GM12874 (cell line): Measurements from ENCODE around the gene PTPRN2.

Experiments used
- TF ChIP-seq, protein P1 (sequence below): IDR thresholded peaks from 2 replicates; pipeline ENCODE4 v1.5.1; 2011; ENCODE audit warnings: low read depth, mild to moderate bottlenecking, control low read depth, low read length, moderate library complexity; ENCODE audit not compliant: insufficient read depth

PTPRN2 gene

DNA sequence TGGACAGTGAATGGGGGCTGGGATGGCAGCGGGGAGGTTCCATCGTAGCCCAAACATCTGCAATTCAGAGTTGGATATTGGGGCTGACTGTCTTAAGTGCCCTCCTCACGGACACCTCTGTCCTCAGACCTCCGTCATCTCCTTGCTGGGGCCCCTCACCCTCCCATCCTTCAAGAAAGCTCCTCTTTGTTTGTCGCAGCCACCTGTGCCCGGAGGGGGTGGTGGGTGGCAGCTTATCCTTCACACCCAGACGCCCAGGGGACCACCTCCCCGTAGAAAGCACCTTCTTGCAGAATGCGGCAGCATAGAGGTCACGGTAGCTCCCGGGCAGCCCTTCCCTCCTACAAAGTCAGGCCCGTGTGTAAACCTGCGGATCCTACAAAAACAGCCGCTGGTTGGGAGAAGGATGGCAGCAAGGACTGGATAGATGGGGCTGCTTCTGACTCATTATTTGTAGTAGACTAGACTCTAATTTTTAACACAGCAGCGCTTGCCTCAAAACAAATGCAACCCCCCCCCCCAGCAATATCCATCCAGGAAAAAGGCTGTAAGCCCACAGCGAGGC is 1.3 kb upstream of the PTPRN2 start:
- TF ChIP-seq, protein P1, sequence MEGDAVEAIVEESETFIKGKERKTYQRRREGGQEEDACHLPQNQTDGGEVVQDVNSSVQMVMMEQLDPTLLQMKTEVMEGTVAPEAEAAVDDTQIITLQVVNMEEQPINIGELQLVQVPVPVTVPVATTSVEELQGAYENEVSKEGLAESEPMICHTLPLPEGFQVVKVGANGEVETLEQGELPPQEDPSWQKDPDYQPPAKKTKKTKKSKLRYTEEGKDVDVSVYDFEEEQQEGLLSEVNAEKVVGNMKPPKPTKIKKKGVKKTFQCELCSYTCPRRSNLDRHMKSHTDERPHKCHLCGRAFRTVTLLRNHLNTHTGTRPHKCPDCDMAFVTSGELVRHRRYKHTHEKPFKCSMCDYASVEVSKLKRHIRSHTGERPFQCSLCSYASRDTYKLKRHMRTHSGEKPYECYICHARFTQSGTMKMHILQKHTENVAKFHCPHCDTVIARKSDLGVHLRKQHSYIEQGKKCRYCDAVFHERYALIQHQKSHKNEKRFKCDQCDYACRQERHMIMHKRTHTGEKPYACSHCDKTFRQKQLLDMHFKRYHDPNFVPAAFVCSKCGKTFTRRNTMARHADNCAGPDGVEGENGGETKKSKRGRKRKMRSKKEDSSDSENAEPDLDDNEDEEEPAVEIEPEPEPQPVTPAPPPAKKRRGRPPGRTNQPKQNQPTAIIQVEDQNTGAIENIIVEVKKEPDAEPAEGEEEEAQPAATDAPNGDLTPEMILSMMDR, result no peak

DNA sequence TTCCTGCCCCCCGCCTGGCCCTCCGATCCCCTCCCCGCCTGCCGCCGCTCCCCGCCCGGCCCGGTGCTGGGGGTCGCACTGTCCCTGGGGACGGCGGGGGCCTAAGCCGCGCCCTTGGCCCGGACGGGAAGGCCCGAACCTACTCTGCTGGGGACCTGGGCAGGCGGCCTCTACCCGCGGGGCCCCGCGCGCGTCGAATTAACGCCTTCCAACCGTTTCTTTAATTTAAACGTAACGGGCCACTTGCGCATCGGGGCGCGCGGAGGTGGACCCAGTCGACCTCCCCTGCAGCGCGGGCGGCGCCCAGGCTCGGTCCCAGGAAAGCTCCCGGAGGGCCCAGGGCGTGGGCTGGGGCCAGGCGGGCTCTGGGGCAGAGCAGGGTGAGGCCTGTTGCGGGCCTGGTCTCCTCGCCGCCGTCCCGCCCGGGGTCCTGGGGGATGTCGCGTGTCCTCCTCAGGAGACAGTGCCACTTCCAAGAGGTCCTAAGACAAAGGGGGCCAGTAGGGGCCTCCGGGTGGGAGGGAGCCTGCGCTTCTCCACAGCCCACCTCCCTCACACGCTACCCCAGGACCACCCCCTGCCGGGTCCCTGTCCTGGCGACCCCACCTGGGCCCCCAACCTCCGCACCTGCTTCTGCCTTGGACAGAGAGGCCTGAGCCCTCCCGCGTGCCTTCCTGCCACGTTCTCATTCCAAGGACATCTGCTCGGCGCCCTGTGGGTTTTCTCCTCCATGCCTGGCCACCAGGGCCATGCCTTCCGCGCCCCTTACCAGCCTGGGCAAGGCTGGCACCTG is 658 bp upstream of the PTPRN2 start:
- TF ChIP-seq, protein P1, result no peak

DNA sequence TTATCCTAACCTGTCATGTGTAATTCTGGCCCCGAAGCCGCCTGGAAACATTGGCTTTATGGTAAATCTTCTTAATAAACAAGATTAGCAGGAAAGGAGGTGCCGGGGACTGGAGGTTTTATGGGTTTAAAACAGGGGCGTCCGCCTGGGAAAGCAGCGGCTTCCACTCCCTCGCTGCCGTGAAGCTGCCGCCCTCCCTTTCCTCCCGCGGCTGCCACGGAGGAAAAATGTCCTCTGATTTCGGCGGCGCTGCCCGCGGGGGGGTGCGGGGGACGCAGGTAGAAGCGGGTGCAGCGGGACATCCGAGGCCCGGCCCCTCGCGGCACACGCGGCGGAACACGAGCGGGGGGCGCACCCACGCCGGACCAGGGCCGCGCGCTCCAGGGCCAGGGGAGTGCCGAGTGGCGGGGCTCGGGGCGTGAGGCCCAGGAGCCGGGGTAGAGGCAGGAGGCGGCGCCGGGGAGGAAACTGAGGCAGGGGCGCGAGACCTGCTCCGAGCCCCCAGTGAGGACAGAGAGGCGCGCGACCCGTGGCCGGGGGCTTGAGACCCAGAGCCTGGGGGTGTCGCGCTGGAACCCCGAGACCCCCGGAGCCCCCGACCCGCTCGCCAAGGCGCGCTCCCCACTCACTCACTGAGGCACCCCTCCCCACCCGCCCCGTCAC is 993 bp downstream of the PTPRN2 start:
- TF ChIP-seq, protein P1, result no peak

DNA sequence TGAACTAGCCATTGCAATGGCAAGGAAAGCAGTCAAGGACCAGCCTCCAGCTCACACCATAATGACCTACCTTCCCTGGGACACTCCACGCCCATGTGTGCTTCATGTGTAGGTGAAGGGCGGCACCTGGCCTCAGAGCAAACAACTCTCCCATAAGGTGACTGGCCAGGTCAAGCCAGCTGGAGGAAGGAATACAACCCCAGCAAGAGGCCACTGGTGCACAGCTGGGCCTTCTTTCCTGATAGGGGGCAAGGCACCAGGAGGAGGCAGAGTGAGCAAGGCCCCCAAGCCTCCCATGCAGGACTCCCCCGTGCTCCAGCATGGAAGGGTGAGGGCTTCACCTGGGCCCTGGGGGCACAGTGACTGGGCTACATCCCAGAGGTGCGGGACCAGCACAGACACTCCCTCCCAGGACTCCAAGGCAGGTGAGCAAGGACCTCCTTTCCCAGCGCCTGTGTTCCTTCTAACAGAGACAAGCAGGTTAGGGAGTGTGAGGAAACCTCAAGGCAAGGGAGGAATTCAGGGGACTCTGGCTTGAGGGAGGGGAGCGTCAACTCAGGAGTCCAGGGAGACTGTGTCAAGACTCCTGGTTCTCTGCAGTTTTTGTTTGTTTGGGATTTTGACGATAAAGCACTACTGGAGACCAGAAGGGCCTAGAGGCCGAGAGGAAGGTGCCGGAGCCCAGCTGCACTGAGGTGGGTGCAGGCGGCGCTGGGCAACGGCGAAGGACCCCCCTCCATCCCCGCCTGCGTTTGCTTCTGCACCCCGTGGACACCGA is 1.7 kb downstream of the PTPRN2 start:
- TF ChIP-seq, protein P1, result no peak

DNA sequence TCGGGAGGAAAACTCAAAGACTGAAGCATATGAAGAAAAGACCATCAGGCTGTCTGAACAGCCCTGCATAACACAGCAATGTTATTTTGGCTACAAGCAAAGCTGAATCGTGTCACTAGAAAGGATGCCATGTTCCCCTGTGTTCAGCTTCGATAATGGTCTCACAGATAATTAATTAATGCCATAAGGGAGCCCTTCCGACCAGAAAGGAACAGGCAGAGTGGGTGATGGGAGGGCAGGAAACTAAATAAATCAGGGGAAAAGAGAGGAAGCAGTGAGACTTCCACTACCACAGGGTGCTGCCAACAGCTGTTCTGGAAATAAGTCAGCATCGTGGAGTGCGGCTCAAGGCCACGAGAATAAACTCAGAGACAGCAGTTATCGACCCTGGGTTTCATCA is 3.2 kb downstream of the PTPRN2 start:
- TF ChIP-seq, protein P1, result no peak

DNA sequence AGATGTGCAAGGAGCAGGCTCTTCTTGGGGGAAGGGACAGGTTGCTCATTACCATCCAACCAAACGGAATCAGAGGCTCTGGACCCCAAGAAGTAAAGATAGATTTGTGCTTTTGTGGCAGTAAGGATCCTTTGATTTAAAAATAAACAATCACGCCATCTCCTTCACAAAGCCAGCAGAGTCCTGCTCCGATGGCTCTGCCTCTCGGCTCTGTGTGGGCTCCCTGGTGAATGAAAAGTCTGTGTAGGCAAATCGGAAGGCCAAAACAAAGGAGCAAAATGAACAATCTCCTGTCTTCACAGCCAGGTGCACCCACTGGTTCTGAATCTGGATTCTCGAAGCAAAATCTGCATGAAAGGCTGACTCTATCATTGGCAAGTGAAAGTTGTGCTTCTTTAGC is 3.8 kb downstream of the PTPRN2 start:
- TF ChIP-seq, protein P1, result no peak

DNA sequence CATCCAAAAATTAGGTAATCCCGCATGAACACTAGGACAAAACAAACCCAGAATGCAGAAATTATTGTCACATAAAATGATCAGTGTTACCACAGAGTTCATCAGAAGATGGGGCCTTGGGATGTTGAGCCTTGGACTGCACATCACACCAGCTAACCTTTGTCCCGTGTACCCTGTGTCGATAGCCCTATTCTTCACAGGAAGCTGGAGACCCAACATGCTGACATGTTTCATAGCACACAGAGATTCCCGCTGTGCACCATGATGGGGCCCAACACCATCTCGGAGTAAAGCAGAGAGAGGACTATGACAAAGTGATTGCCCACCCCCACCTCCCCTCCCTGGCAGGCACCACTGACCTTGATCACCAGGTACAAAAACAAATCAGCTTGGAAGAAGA is 4.5 kb downstream of the PTPRN2 start:
- TF ChIP-seq, protein P1, result no peak
